Measurements from ENCODE around the gene JAZF1. TPM values are rescaled to one million over a fixed set of nuclear protein-coding genes. Genes with fewer than 3 reads are reported as not detected.

The JAZF1 gene
- total and polyA plus RNA-seq, 2 of the 8 experiments (the other 6 are each of a cell fraction or from before 2014, with no cell fraction given): 2.6 to 21.8 TPM

- Histone ChIP-seq H4K20me1 (replicated peaks in 1 of 2; ENCODE audit: control insufficient read depth in 1 of 2, insufficient read depth in 2 of 2, low read length in 2 of 2) (no peaks in the 10 kb centered on the region), H3K4ac (replicated peaks; ENCODE audit: insufficient read length, low read depth, low read length) (no peak overlapping the region), H2BK15ac (ENCODE audit: low read length) (no peak overlapping the region), H3K4me1 (replicated peaks in 1 of 4; ENCODE audit: control insufficient read depth in 3 of 4, insufficient read depth in 4 of 4, low read length in 3 of 4) (peaks cover 0 to 10% (median 7%) of the 10 kb centered on the region in 4 experiments; a peak in 5 of 7 replicates), H3K36me3 (ENCODE audit: control insufficient read depth in 2 of 4, insufficient read depth in 4 of 4, low read length in 3 of 4) (no peaks in the 10 kb centered on the region), H3K9me3 (ENCODE audit: insufficient read depth in 2 of 2, low read depth in 1 of 2, low read length in 1 of 2) (no peaks in the 10 kb centered on the region), H3K27ac (ENCODE audit: low read depth, low read length) (no peak overlapping the region), H2AK5ac (ENCODE audit: low read depth, low read length) (no peak overlapping the region), H3K27me3 (replicated peaks in 1 of 4; ENCODE audit: control insufficient read depth in 3 of 4, extremely low read depth in 1 of 4, insufficient read depth in 3 of 4, low read length in 3 of 4) (no peaks in the 10 kb centered on the region), H3K23me2 (ENCODE audit: low read depth, low read length) (no peaks in the 10 kb centered on the region), H3K23ac (ENCODE audit: insufficient read length) (no peak overlapping the region), H3K18ac (ENCODE audit: extremely low read depth, low read length) (no peak overlapping the region), H2AFZ (ENCODE audit: low read length) (no peak overlapping the region), H3K4me3 (ENCODE audit: extremely low read depth in 1 of 4, insufficient read depth in 2 of 4, low read depth in 3 of 4, low read length in 4 of 4) (no peak overlapping the region), H3K79me2 (ENCODE audit: control insufficient read depth in 1 of 2, insufficient read depth in 2 of 2, low read length in 2 of 2) (no peaks in the 10 kb centered on the region), H3K56ac (replicated peaks; ENCODE audit: insufficient read length, low read depth, low read length) (no peak overlapping the region), H4K8ac (ENCODE audit: extremely low read depth, insufficient read depth, low read length) (no peak overlapping the region), H4K91ac (replicated peaks; ENCODE audit: insufficient read length, low read length) (no peak overlapping the region), H2BK20ac (ENCODE audit: low read length) (no peak overlapping the region), H3K4me2 (ENCODE audit: insufficient read depth in 1 of 2, low read depth in 2 of 2, low read length in 2 of 2) (no peak overlapping the region), H2BK120ac (replicated peaks; ENCODE audit: low read depth, low read length) (no peak overlapping the region), H2BK12ac (ENCODE audit: low read depth, low read length) (no peak overlapping the region), H2BK5ac (ENCODE audit: low read depth, low read length) (no peak overlapping the region), H3K9ac (replicated peaks in 1 of 4; ENCODE audit: extremely low read depth in 1 of 4, low read depth in 3 of 4, low read length in 3 of 4) (no peak overlapping the region), H4K5ac (ENCODE audit: insufficient read length, low read depth, low read length) (no peak overlapping the region), H3K79me1 (ENCODE audit: low read depth, low read length) (no peaks in the 10 kb centered on the region; the same call in 1 of the 2 replicates), H3K14ac (ENCODE audit: insufficient read length) (no peak overlapping the region)
- TF ChIP-seq ZNF274 (IDR thresholded peaks at IDR 0.05; ENCODE audit: borderline replicate concordance, extremely low read depth, low read length): no peak
- no peak for TF ChIP-seq NRF1 (IDR thresholded peaks at IDR 0.05; ENCODE audit: low read depth, low read length)
- TF ChIP-seq CTBP2 (IDR thresholded peaks at IDR 0.05; ENCODE audit: borderline replicate concordance, insufficient read depth, insufficient read length, low read length): no peak
- no peak for TF ChIP-seq RBBP5 (IDR thresholded peaks at IDR 0.05; ENCODE audit: borderline replicate concordance, low read depth, low read length)
- no peak for TF ChIP-seq EGR1 (IDR thresholded peaks at IDR 0.05; ENCODE audit: borderline replicate concordance, low read depth, low read length)
- TF ChIP-seq RNF2 (IDR thresholded peaks at IDR 0.05; ENCODE audit: borderline replicate concordance, low read depth, low read length, missing control alignments, poor library complexity, severe bottlenecking): no peak
- TF ChIP-seq BRCA1 (IDR thresholded peaks at IDR 0.05; ENCODE audit: low read depth, low read length): no peak
- no peak for TF ChIP-seq POU5F1 (IDR thresholded peaks at IDR 0.05; ENCODE audit: low read depth, low read length)
- no peak for TF ChIP-seq CHD1 (IDR thresholded peaks at IDR 0.05; ENCODE audit: low read depth, low read length)
- no peak for TF ChIP-seq SRF (IDR thresholded peaks at IDR 0.05; ENCODE audit: low read depth, low read length)
- TF ChIP-seq JUND (IDR thresholded peaks at IDR 0.05; ENCODE audit: low read length): no peak
- no peak for TF ChIP-seq TBP (IDR thresholded peaks at IDR 0.05; ENCODE audit: low read depth, low read length)
- no peak for TF ChIP-seq RAD21 (IDR thresholded peaks at IDR 0.05 in 1 of 2, conservative IDR thresholded peaks at IDR 0.05 in 1 of 2; ENCODE audit: low read depth in 2 of 2, low read length in 2 of 2)
- TF ChIP-seq KDM5A (IDR thresholded peaks at IDR 0.05; ENCODE audit: low read length): no peak
- CTCF ChIA-PET (ENCODE audit: partially characterized antibody): interaction anchor here (0.6 to 7.8 kb wide), 4 partner anchors 11 to 173 kb away, joined by 3 to 50 read pairs (median 6); no protein-coding TSS in a partner anchor
- 80% methylated on average over 4 of the region's 4 CpGs; no CpG with 5 or more reads in 1 of the 2 experiments for WGBS, 2 experiments (ENCODE audit: extremely low coverage in 1 of 2, insufficient coverage in 1 of 2, insufficient read length in 1 of 2, insufficient replicate concordance in 2 of 2, low coverage in 1 of 2, low lambda C conversion rate in 2 of 2, missing lambda C conversion rate in 1 of 2)
- POLR2A ChIA-PET (ENCODE audit: partially characterized antibody): no interaction called here
- FAIRE-seq (no peak), DNase-seq (ENCODE audit: low read depth in 1 of 2, low spot score in 2 of 2) (no peak)
Observed at GRCh38 chr7:27923642-27923980, 257.0 kb downstream of the JAZF1 start.

Data from H1 (cell line).